NCI-H446 treated with DMSO at 0.1 percent for 48 hours (cell line): Measurements from ENCODE around the gene LYPD3.

Experiments used
- DNase-seq: peaks from one replicate; lab custom pipeline; 2025; lab: John Stamatoyannopoulos, UW

The LYPD3 gene

DNA sequence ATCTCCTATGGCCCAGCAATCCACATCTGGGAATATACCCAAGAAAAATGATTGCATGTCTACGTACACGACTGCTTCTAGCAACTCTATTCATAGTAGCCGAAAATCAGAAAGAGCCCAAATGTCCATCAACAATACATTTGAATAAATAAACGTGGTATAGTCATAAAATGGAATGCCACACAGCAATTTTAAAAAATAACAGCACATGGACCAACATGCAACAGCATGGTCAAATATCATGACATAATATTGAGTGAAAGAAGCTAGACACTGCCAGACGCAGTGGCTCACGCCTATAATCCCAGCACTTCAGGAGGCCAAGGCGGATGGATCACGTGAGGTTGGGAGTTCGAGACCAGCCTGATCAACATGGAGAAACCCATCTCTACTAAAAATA lies 34.4 kb downstream of the LYPD3 start:
- no peak for DNase-seq

DNA sequence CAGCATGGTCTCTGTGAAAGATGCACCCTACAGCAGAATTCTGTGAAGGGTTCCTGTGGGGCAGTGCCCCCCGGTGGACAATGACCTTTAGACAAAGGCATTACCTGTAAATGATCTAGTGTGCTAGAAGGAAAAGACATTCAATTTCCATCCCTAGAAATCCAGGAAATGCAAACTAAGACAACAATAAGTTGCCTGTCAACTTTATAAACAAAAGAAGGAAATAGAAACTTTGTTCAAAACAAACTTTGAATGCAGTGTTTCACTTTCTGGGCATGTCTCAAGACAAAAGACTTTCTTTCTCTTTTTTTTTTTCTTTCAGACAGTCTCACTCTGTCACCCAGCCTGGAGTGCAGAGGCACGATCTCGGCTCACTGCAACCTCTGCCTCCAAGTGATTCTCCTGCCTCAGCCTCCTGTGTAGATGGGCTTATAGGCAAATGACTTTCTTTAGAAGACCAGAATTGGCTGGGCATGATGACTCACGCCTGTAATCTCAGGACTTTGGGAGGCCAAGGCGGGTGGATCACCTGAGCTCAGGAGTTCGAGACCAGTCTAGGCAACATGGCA lies 35.2 kb downstream of the LYPD3 start:
- DNase-seq: no peak

DNA sequence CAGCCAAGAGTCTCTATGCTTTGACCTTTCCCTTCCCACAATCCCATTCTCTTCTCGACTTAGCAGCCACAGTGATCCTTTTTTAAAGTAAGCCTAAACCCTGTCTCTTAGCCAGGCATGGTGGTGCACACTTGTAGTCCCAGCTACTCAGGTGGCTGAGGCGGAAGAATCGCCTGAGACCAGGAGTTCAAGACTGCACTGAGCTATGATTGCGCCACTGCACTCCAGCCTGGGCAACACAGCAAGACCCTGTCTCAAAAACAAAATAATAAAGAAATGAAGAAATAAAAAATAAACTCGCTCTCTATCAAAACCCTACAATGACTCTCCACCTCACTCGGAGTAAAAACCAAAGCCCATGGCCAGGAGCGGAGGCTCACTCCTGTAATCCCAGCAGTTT lies 36.0 kb downstream of the LYPD3 start:
- no peak for DNase-seq

DNA sequence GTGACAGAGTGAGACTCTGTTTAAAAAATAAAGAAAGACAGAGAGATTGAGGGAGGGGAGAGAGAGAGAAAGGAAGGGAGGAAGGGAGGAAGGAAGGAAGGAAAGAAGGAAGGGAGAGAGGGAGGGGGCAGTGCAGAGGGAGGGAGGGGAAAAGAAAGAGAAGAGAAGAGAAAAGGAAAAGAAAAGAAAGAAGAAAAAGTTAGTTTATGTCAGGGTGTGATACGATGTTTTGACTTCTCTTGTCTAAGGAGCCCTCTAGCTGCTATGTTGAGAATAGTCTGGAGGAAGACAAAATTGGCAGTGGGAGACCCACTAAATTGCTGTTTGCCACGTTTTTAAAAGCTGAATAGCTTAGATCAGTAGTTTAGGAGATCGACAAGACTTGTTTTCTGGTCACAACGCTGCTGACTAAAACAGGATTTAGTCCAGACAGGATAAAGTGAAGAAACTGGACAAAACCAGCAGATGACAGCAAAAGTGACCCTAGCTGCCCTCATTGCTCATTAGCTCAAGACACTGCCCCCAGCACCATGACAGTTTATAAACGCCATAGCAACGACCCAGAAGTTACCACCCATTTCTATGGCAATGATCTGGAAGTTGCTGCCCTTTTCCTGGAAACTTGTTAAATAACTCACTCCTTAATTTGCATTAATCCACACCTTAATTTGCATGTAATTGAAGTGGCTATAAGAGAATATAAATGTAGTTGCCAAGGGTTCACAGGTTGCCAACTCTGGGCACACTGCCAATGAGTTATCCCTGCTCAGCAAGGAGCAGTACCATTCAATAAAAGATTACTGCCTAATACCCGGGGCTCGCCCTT lies 39.6 kb downstream of the LYPD3 start:
- no peak for DNase-seq

DNA sequence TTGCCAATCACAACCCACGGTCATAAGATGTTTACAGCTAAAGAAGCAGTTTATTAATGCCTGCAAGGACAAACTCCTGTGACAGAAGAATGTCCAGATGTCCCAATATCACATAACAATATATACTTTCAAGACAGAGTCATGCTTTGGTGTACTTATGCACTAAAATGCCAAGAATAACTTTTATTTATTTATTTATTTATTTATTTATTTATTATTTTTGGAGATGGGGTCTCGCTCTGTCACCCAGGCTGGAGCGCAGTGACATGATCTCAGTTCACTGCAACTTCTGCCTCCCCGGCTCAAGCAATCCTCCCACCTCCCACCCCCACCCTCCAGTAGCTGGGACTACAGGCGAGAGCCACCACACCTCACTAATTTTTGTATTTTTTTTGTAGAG lies 41.6 kb downstream of the LYPD3 start:
- no peak for DNase-seq

DNA sequence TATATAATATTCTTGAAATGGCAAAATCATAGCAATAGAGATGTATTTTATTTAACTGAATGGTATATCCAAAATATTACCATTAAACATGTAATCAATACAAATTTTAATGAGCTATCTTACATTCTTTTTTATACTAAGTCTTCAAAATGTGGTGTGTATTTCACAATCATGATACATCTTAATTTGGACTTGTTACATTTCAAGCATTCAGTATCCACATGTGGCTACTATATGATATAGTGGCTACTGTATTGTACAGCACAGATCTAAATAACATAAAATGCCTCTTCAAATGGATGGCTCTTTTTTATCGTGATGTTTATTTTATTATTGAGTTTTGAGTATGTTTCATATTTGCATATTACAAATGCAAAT lies 42.7 kb downstream of the LYPD3 start:
- no peak for DNase-seq

DNA sequence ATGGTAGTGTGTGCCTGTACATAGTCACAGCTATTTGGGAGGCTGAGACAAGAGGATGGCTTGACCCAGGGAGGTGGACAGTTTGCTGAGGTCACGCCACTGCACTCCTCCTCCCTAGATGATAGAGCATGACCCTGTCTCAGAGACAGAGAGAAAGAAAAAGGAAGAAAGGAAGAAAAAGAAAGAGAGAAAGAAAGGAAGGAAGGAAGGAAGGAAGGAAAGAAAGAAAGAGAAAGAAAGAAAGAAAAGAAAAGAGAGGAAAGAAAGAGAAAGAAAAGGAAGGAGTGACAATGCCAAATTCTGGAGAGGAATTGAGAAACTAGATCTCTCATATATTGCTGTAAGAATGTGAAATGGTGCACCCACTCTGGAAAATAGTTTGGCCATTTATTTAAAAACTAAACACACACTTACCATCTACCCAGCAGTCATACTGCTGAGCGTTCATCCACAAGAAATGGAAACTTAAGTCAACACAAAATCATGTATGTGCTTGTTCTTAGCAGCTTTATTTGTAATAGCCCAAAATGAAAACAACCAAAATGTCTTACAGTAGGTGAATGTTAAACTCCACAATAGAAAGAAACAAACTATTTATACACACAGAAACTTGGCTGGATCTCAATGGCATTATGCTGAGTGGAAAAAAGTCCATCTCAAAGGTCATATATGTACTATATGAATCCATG lies 43.3 kb downstream of the LYPD3 start:
- DNase-seq: no peak

DNA sequence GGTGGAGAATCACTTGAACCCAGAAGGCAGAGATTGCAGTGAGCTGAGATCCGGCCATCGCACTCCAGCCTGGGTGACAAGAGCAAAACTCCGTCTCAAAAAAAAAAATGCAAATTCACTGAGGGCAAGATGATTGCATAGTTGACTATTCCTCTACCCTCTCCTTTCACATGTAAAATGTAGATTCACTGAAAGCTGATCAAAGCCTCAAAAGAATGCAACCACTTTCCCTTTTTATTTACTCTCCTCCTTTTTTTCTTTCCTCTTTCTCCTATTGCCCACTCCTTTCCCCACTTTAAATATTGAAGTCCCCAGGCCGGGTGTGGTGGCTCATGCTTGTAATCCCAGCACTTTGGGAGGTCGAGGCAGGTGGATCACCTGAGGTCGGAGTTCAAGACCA lies 44.5 kb downstream of the LYPD3 start:
- no peak for DNase-seq

DNA sequence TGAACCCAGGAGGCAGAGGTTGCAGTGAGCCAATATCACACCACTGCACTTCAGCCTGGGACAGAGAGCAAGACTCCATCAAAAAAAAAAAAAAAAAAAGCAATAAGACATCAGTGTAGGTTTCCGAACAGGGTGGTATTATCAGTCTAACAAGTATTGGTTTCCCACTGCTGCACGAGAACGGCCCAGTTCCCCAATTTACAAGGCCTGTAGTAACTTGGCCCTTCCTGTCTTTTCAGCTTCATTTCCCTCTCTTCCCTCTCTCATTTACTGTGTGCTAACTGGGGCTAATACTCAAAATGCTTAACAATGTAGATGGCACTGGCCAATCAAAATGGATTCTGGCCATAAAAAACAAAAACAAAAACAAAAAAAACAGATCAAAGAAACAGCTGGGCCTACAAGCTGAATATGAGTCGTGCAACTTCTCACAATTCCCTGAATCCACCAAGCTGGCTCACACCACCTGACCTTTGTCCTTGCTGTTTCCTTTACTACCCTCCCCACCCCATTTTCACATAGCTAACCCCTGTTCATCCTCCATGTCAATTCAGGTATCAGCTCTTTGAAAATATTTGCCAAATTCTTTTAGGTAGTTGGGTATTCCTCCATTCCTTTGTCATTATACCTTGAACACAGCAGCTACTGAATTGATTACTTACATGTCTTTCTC lies 48.3 kb downstream of the LYPD3 start:
- DNase-seq: no peak

DNA sequence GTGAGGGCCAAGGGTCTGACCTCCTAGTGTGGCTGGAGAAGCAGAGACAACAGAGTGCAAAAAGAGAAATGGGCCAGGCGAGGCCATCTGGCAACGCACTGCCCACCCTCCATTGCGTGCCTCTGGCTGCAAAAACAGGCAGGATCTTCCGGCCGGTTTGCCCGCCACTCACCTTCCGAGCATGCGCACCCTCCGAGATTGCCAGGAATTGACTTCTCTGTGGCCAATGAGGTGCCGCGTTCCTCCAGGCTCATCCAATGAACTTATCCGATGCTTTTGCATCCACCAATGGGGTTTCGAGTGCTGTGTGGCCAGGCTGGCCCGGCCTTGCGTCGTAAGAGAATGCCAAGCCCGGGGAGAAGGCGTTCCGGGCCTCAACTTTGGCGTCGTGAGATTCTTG lies 50.9 kb downstream of the LYPD3 start, which contains the start of gene TEX101:
TSS of gene TEX101 (plus strand) at position 337 of the 400 bp plus-strand sequence. CDS start 1,030 bp downstream, outside the sequence.
- no peak for DNase-seq

DNA sequence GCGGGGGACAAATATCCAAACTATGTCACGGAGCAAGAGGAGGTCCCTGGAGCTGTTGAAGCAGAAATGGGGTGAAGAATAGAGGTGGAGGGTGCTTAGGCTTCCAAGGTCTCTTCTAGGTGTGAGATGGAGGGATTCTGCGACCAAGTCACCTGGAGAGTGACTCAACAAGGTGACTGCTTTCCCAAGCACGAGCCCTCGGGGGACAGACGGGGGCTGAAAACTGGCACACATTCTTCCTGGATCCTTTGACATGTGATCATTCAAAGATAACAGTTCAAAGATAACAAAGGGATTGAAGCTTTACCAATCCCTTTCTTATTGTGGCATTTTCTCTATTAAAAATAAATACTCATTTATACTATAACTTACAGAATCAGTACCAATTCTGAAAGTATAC lies 53.0 kb downstream of the LYPD3 start:
- no peak for DNase-seq
